HepG2 (cell line): ENCODE measurements around the gene EFNA3. TPM values are rescaled to one million over a fixed set of nuclear protein-coding genes. Genes with fewer than 3 reads are reported as not detected.
A peak's percentile ranks its signal among the peaks of the same experiment; 100 is the strongest.

ENCODE experiments used
- FOXK1 ChIP-seq: sonication (generic); formaldehyde crosslinking; IDR thresholded peaks from 2 replicates; pipeline ENCODE4 v1.4.0; 2020; ENCODE audit warnings: low read depth, missing genetic modification reagents, borderline replicate concordance
- HNF1A ChIP-seq, 2 experiments: sonication (generic) in 1 of 2; formaldehyde crosslinking in 1 of 2; IDR thresholded peaks; 2 replicates each; pipeline versions ENCODE4 v1.4.0 to v1.6.1; 2016 to 2020; ENCODE audit warnings: borderline replicate concordance in 1 of 2, low read depth in 1 of 2, mild to moderate bottlenecking in 1 of 2, missing genetic modification reagents in 1 of 2
- KDM5B ChIP-seq: sonication (generic); formaldehyde crosslinking; IDR thresholded peaks from 2 replicates; pipeline ENCODE4 v1.4.0; 2020; ENCODE audit warnings: missing genetic modification reagents, mild to moderate bottlenecking, borderline replicate concordance
- KLF16 ChIP-seq, 2 experiments: sonication (generic) in 1 of 2; formaldehyde crosslinking in 1 of 2; IDR thresholded peaks; 2 replicates each; pipeline versions ENCODE4 v1.6.1 to v1.8.0; 2016 to 2023; ENCODE audit warnings: missing genetic modification reagents in 2 of 2, missing compliant biosample characterization in 1 of 2
- KMT2B ChIP-seq: IDR thresholded peaks from 2 replicates; pipeline ENCODE4 v1.6.1; 2016; ENCODE audit warnings: missing genetic modification reagents, missing compliant biosample characterization
- NR3C1 ChIP-seq: sonication (generic); formaldehyde crosslinking; IDR thresholded peaks from 2 replicates; pipeline ENCODE4 v1.4.0; 2020; ENCODE audit warnings: missing genetic modification reagents
- REXO4 ChIP-seq: sonication (generic); formaldehyde crosslinking; IDR thresholded peaks from 2 replicates; pipeline ENCODE4 v1.8.0; 2022; ENCODE audit warnings: missing genetic modification reagents, mild to moderate bottlenecking, borderline replicate concordance
- RFX5 ChIP-seq: IDR thresholded peaks from 2 replicates; pipeline ENCODE4 v1.6.1; 2011; ENCODE audit warnings: low read depth, low read length, improper control_type of control experiment
- SALL2 ChIP-seq: sonication (generic); formaldehyde crosslinking; IDR thresholded peaks from 2 replicates; pipeline ENCODE4 v1.8.1; 2023; ENCODE audit warnings: mild to moderate bottlenecking, missing genetic modification reagents, inconsistent platforms
- ZNF350 ChIP-seq: sonication (generic); formaldehyde crosslinking; IDR thresholded peaks from 2 replicates; pipeline ENCODE4 v1.4.0; 2020; ENCODE audit warnings: mild to moderate bottlenecking, low read depth, missing genetic modification reagents, borderline replicate concordance
- ZNF362 ChIP-seq: sonication (generic); formaldehyde crosslinking; IDR thresholded peaks from 2 replicates; pipeline ENCODE4 v1.4.0; 2020; ENCODE audit warnings: missing genetic modification reagents, mild to moderate bottlenecking, borderline replicate concordance
- ZNF501 ChIP-seq: sonication (generic); formaldehyde crosslinking; IDR thresholded peaks from 2 replicates; pipeline ENCODE4 v1.5.1; 2020; ENCODE audit warnings: mild to moderate bottlenecking, moderate library complexity, missing genetic modification reagents
- ZNF841 ChIP-seq: sonication (generic); formaldehyde crosslinking; IDR thresholded peaks from 2 replicates; pipeline ENCODE4 v1.8.1; 2023; ENCODE audit warnings: missing genetic modification reagents, borderline replicate concordance
- ZSCAN20 ChIP-seq: sonication (generic); formaldehyde crosslinking; IDR thresholded peaks from 2 replicates; pipeline ENCODE4 v1.4.0; 2020; ENCODE audit warnings: missing genetic modification reagents, mild to moderate bottlenecking, borderline replicate concordance
- polyA plus RNA-seq, 8 experiments: library from polyadenylated mRNA; depleted of rRNA in 3 of 8; stranded (reverse) in 7 of 8; unstranded in 1 of 8; fragments of >200 nt; fragmentation: Illumina TruSeq in 4 of 8; extraction: Trizol in 4 of 8; gene quantifications; 2 replicates each; pipeline versions ENCODE4 v1.2.1 to v1.2.3, GENCODE V29; 2011 to 2016; ENCODE audit warnings: low read depth in 4 of 8, missing spikeins in 1 of 8, mixed read lengths in 1 of 8; ENCODE audit not compliant: insufficient read depth in 1 of 8
- total RNA-seq, 5 experiments: library from RNA; depleted of rRNA; stranded (reverse); fragments of >200 nt; fragmentation: Illumina TruSeq; extraction: Trizol; gene quantifications; 2 replicates each; pipeline ENCODE4 v1.2.3, GENCODE V29; 2016; ENCODE audit warnings: low read depth in 1 of 5
- TF ChIP-seq, protein P1 (sequence below): sonication (generic); formaldehyde crosslinking; IDR thresholded peaks from 2 replicates; pipeline ENCODE4 v1.5.0; 2020; ENCODE audit warnings: missing genetic modification reagents
- TF ChIP-seq, protein P2 (sequence below): sonication (generic); formaldehyde crosslinking; IDR thresholded peaks from 2 replicates; pipeline ENCODE4 v1.8.1; 2023; ENCODE audit warnings: mild to moderate bottlenecking, missing genetic modification reagents
- TF ChIP-seq, protein P3 (sequence below): sonication (generic); formaldehyde crosslinking; IDR thresholded peaks from 2 replicates; pipeline ENCODE4 v1.5.1; 2020; ENCODE audit warnings: missing genetic modification reagents, mild to moderate bottlenecking, borderline replicate concordance

Gene EFNA3
- total and polyA plus RNA-seq, 2 of the 13 experiments (the other 11 are each of a cell fraction or from before 2014, with no cell fraction given), result 1.0 to 5.7 TPM

- TF ChIP-seq REXO4 (no peak), KMT2B (CRISPR knock-in tag) (no peak), SALL2 (CRISPR knock-in tag) (no peak), ZNF841 (CRISPR knock-in tag) (no peak), FOXK1 (CRISPR knock-in tag) (no peak), NR3C1 (CRISPR knock-in tag) (no peak), HNF1A (IDR thresholded peaks at IDR 0.05; ENCODE audit: low read depth) (no peak), HNF1A (CRISPR knock-in tag; IDR thresholded peaks at IDR 0.05; ENCODE audit: borderline replicate concordance) (no peak), ZNF501 (CRISPR knock-in tag) (0 out of 2 replicates have a peak, but pooled peaks have one; percentile 62), ZNF350 (CRISPR knock-in tag) (peak; percentile 42; the same call in 1 of the 2 replicates), KLF16 (CRISPR knock-in tag; IDR thresholded peaks at IDR 0.05) (0 out of 4 replicates have a peak, but pooled peaks of 1 of the 2 experiments have one; percentile 30), RFX5 (0 out of 2 replicates have a peak, but pooled peaks have one; percentile 15), ZSCAN20 (CRISPR knock-in tag) (no peak), KDM5B (CRISPR knock-in tag) (no peak), ZNF362 (CRISPR knock-in tag) (no peak)
- TF ChIP-seq, protein P1, sequence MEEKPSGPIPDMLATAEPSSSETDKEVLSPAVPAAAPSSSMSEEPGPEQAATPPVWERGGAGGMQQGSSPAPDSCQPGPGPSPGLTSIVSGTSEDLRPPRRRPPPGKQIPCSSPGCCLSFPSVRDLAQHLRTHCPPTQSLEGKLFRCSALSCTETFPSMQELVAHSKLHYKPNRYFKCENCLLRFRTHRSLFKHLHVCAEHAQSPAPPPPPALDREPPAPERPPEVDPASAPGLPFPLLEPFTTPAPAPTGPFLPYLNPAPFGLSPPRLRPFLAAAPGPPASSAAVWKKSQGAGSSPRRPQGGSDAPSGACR, result 0 out of 2 replicates have a peak, but pooled peaks have one; percentile 29
- TF ChIP-seq, protein P2, sequence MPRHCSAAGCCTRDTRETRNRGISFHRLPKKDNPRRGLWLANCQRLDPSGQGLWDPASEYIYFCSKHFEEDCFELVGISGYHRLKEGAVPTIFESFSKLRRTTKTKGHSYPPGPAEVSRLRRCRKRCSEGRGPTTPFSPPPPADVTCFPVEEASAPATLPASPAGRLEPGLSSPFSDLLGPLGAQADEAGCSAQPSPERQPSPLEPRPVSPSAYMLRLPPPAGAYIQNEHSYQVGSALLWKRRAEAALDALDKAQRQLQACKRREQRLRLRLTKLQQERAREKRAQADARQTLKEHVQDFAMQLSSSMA (CRISPR knock-in tag), result no peak
- TF ChIP-seq, protein P3, sequence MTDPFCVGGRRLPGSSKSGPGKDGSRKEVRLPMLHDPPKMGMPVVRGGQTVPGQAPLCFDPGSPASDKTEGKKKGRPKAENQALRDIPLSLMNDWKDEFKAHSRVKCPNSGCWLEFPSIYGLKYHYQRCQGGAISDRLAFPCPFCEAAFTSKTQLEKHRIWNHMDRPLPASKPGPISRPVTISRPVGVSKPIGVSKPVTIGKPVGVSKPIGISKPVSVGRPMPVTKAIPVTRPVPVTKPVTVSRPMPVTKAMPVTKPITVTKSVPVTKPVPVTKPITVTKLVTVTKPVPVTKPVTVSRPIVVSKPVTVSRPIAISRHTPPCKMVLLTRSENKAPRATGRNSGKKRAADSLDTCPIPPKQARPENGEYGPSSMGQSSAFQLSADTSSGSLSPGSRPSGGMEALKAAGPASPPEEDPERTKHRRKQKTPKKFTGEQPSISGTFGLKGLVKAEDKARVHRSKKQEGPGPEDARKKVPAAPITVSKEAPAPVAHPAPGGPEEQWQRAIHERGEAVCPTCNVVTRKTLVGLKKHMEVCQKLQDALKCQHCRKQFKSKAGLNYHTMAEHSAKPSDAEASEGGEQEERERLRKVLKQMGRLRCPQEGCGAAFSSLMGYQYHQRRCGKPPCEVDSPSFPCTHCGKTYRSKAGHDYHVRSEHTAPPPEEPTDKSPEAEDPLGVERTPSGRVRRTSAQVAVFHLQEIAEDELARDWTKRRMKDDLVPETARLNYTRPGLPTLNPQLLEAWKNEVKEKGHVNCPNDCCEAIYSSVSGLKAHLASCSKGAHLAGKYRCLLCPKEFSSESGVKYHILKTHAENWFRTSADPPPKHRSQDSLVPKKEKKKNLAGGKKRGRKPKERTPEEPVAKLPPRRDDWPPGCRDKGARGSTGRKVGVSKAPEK (CRISPR knock-in tag), result no peak
These were observed 28.9 kb downstream of the EFNA3 start (continued) for GRCh38 chr1:155107309-155108264.
